ENCODE measurements around the gene PROCR.

DNA sequence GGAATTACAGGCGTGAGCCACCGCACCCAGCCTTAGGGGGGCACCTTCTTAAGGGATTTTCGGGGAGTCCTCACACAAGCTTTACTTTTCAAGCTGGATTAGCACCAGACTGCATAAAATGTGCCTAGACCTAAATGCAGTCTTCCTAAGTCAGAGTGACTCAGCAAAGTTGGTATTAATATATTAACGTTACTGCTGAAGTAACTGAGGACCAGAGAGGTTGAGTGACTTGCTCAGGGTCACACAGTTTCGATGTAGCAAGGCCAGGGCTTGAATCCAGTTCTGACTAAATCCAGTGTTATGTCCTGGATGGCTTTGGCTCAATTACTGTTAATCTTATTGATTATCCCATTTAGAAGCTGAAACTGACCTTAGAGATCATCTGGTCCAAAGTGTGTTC is 38.1 kb upstream of the PROCR start:
- TF ChIP-seq, protein P1, sequence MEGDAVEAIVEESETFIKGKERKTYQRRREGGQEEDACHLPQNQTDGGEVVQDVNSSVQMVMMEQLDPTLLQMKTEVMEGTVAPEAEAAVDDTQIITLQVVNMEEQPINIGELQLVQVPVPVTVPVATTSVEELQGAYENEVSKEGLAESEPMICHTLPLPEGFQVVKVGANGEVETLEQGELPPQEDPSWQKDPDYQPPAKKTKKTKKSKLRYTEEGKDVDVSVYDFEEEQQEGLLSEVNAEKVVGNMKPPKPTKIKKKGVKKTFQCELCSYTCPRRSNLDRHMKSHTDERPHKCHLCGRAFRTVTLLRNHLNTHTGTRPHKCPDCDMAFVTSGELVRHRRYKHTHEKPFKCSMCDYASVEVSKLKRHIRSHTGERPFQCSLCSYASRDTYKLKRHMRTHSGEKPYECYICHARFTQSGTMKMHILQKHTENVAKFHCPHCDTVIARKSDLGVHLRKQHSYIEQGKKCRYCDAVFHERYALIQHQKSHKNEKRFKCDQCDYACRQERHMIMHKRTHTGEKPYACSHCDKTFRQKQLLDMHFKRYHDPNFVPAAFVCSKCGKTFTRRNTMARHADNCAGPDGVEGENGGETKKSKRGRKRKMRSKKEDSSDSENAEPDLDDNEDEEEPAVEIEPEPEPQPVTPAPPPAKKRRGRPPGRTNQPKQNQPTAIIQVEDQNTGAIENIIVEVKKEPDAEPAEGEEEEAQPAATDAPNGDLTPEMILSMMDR (IDR thresholded peaks at IDR 0.05 in 2 of 3, conservative IDR thresholded peaks at IDR 0.05 in 1 of 3; ENCODE audit: borderline replicate concordance in 1 of 3, insufficient read depth in 1 of 3, low read depth in 2 of 3, low read length in 2 of 3), result no peak
- TF ChIP-seq POLR2A (IDR thresholded peaks at IDR 0.05; ENCODE audit: borderline replicate concordance, extremely low read depth, insufficient read depth, insufficient read length) (no peak), CEBPB (IDR thresholded peaks at IDR 0.05; ENCODE audit: low read depth) (no peak), RAD21 (IDR thresholded peaks at IDR 0.05; ENCODE audit: low read depth) (no peak), JUND (IDR thresholded peaks at IDR 0.05) (no peak), FOSL1 (IDR thresholded peaks at IDR 0.05; ENCODE audit: low read depth) (no peak), YY1 (IDR thresholded peaks at IDR 0.05; ENCODE audit: extremely low read depth, insufficient replicate concordance, low read depth, low read length) (no peak), EZH2 (IDR thresholded peaks at IDR 0.05) (no peak), ELF1 (IDR thresholded peaks at IDR 0.05; ENCODE audit: borderline replicate concordance, low read depth) (no peak), POLR2AphosphoS5 (IDR thresholded peaks at IDR 0.05; ENCODE audit: low read depth, low read length) (no peak), EGR1 (IDR thresholded peaks at IDR 0.05; ENCODE audit: low read depth) (no peak), ZNF274 (IDR thresholded peaks at IDR 0.05; ENCODE audit: low read depth, low read length) (no peak)
- TF ChIP-seq, protein P2, sequence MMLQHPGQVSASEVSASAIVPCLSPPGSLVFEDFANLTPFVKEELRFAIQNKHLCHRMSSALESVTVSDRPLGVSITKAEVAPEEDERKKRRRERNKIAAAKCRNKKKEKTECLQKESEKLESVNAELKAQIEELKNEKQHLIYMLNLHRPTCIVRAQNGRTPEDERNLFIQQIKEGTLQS (IDR thresholded peaks at IDR 0.05), result no peak
